Activated CD8-positive, alpha-beta memory T cell treated with anti-CD3 and anti-CD28 coated beads for 24 hours (primary cell): ENCODE data around the gene COX7A2.

Source experiments
- DNase-seq: peaks from one replicate; pipeline ENCODE4 v3.0.0-alpha.2; 2020

The COX7A2 gene

GRCh38 chr6:75219263-75219662 is 24.3 kb downstream of the COX7A2 start:
- no peak for DNase-seq

- no peak for DNase-seq
Measured at GRCh38 chr6:75217193-75217592, 26.4 kb downstream of the COX7A2 start.

GRCh38 chr6:75215291-75215690 is 28.3 kb downstream of the COX7A2 start:
- DNase-seq: no peak

- DNase-seq: no peak
Measured at GRCh38 chr6:75213732-75214131, 29.9 kb downstream of the COX7A2 start.

GRCh38 chr6:75213112-75213511 is 30.5 kb downstream of the COX7A2 start:
- no peak for DNase-seq

GRCh38 chr6:75211920-75212590 is 31.5 kb downstream of the COX7A2 start:
- no peak for DNase-seq

- DNase-seq: no peak
Measured at GRCh38 chr6:75210885-75211739, 32.5 kb downstream of the COX7A2 start.

GRCh38 chr6:75209184-75209723 is 34.3 kb downstream of the COX7A2 start:
- DNase-seq: no peak

GRCh38 chr6:75208298-75209183 is 35.1 kb downstream of the COX7A2 start:
- DNase-seq: peak; percentile 94

- DNase-seq: peak; percentile 60
Measured at GRCh38 chr6:75206576-75207342, 36.8 kb downstream of the COX7A2 start.

GRCh38 chr6:75205776-75206575 is 37.6 kb downstream of the COX7A2 start, which contains the start of gene COL12A1:
COL12A1 (minus strand) TSS chr6:75206053; CDS start chr6:75202792, 3,261 bp downstream.
- DNase-seq: peak; percentile 70

GRCh38 chr6:75204959-75205775 is 38.4 kb downstream of the COX7A2 start:
- peak; percentile 62 for DNase-seq

- DNase-seq: peak; percentile 68
Measured at GRCh38 chr6:75204217-75204958, 39.2 kb downstream of the COX7A2 start.

- no peak for DNase-seq
Measured at GRCh38 chr6:75203721-75204120, 39.9 kb downstream of the COX7A2 start.

GRCh38 chr6:75202676-75203131 is 40.9 kb downstream of the COX7A2 start:
- DNase-seq: no peak

- DNase-seq: no peak
Measured at GRCh38 chr6:75201901-75202672, 41.5 kb downstream of the COX7A2 start.

GRCh38 chr6:75201021-75201420 is 42.6 kb downstream of the COX7A2 start:
- no peak for DNase-seq

GRCh38 chr6:75199889-75200288 is 43.7 kb downstream of the COX7A2 start:
- no peak for DNase-seq
